NOMO-1 treated with DMSO at 0.1 percent for 48 hours (cell line): ENCODE measurements around the gene USP17L15.
"Not testable (repeated sequence)": the region's sequence is repeated elsewhere in the genome, so short reads cannot be mapped to it uniquely, and the experiment has no call there.

ENCODE experiments used
- DNase-seq: peaks from one replicate; lab custom pipeline; 2025; ENCODE audit not compliant: unreplicated experiment; lab: John Stamatoyannopoulos, UW

USP17L15 gene

GRCh38 chr4:9234085-9234484, at the start of gene USP17L15:
Gene USP17L15, plus strand, starts transcription at chr4:9234385. Its CDS starts 0 bp downstream, at chr4:9234385.
- not testable (repeated sequence) for DNase-seq

GRCh38 chr4:9210357-9210756, 23.8 kb upstream of the USP17L15 start, which contains the start of gene USP17L10:
Gene USP17L10, plus strand, starts transcription at chr4:9210657. Its CDS starts 0 bp downstream, at chr4:9210657.
- DNase-seq, result not testable (repeated sequence)

GRCh38 chr4:9214701-9215100, 19.5 kb upstream of the USP17L15 start:
- not testable (repeated sequence) for DNase-seq

- not testable (repeated sequence) for DNase-seq
These were observed 19.1 kb upstream of the USP17L15 start, which contains the start of gene USP17L11 for GRCh38 chr4:9215105-9215504. Gene USP17L11, plus strand, starts transcription at chr4:9215405. Its CDS starts 0 bp downstream, at chr4:9215405.

GRCh38 chr4:9219852-9220251, 14.3 kb upstream of the USP17L15 start, which contains the start of gene USP17L12:
Gene USP17L12, plus strand, starts transcription at chr4:9220152. Its CDS starts 0 bp downstream, at chr4:9220152.
- not testable (repeated sequence) for DNase-seq

- not testable (repeated sequence) for DNase-seq
These were observed 9.6 kb upstream of the USP17L15 start, which contains the start of gene USP17L13 for GRCh38 chr4:9224596-9224995. Gene USP17L13, plus strand, starts transcription at chr4:9224896. Its CDS starts 0 bp downstream, at chr4:9224896.

- not testable (repeated sequence) for DNase-seq
These were observed 3.9 kb upstream of the USP17L15 start for GRCh38 chr4:9230249-9230648.

- not testable (repeated sequence) for DNase-seq
These were observed 4.3 kb downstream of the USP17L15 start for GRCh38 chr4:9238461-9238860.

- not testable (repeated sequence) for DNase-seq
These were observed 9.4 kb downstream of the USP17L15 start, which contains the start of gene USP17L17 for GRCh38 chr4:9243579-9243978. Gene USP17L17, plus strand, starts transcription at chr4:9243879. Its CDS starts 0 bp downstream, at chr4:9243879.

- not testable (repeated sequence) for DNase-seq
These were observed 13.9 kb downstream of the USP17L15 start, which contains the start of gene USP17L18 for GRCh38 chr4:9247953-9248680. Gene USP17L18, plus strand, starts transcription at chr4:9248630. Its CDS starts 0 bp downstream, at chr4:9248630.

GRCh38 chr4:9253078-9253477, 18.9 kb downstream of the USP17L15 start, which contains the start of gene USP17L19:
Gene USP17L19, plus strand, starts transcription at chr4:9253378. Its CDS starts 0 bp downstream, at chr4:9253378.
- not testable (repeated sequence) for DNase-seq

GRCh38 chr4:9257824-9258223, 23.6 kb downstream of the USP17L15 start, which contains the start of gene USP17L20:
Gene USP17L20, plus strand, starts transcription at chr4:9258124. Its CDS starts 0 bp downstream, at chr4:9258124.
- DNase-seq, result not testable (repeated sequence)

- not testable (repeated sequence) for DNase-seq
These were observed 28.4 kb downstream of the USP17L15 start, which contains the start of gene USP17L21 for GRCh38 chr4:9262572-9262971. Gene USP17L21, plus strand, starts transcription at chr4:9262872. Its CDS starts 0 bp downstream, at chr4:9262872.

- not testable (repeated sequence) for DNase-seq
These were observed 33.1 kb downstream of the USP17L15 start, which contains the start of gene USP17L22 for GRCh38 chr4:9267319-9267718. Gene USP17L22, plus strand, starts transcription at chr4:9267619. Its CDS starts 0 bp downstream, at chr4:9267619.

- DNase-seq, result not testable (repeated sequence)
These were observed 37.5 kb downstream of the USP17L15 start for GRCh38 chr4:9271719-9272118.
